ENCODE measurements around the gene GPR162.

GRCh38 chr12:6784761-6785160, 36.9 kb upstream of the GPR162 start:
- TF ChIP-seq KDM1A (IDR thresholded peaks at IDR 0.05; ENCODE audit: borderline replicate concordance) (no peak), EP300 (IDR thresholded peaks at IDR 0.05; ENCODE audit: borderline replicate concordance in 1 of 2, control insufficient read depth in 1 of 2, low read depth in 2 of 2, low read length in 2 of 2) (no peak), ELK1 (IDR thresholded peaks at IDR 0.05; ENCODE audit: low read depth, low read length) (no peak), CTCF (IDR thresholded peaks at IDR 0.05 in 2 of 3, conservative IDR thresholded peaks at IDR 0.05 in 1 of 3; ENCODE audit: control insufficient read depth in 2 of 3, extremely low read depth in 1 of 3, insufficient read depth in 1 of 3, low read depth in 3 of 3, low read length in 3 of 3) (no peak), MAX (IDR thresholded peaks at IDR 0.05; ENCODE audit: low read depth, low read length) (no peak), POLR2AphosphoS5 (IDR thresholded peaks at IDR 0.05; ENCODE audit: low read length) (no peak)

Measured in GM12878 (cell line).